ENCODE results near the gene MAP3K6.
"Not testable (repeated sequence)": the region's sequence is repeated elsewhere in the genome, so short reads cannot be mapped to it uniquely, and the experiment has no call there.

MAP3K6 gene, protein sequence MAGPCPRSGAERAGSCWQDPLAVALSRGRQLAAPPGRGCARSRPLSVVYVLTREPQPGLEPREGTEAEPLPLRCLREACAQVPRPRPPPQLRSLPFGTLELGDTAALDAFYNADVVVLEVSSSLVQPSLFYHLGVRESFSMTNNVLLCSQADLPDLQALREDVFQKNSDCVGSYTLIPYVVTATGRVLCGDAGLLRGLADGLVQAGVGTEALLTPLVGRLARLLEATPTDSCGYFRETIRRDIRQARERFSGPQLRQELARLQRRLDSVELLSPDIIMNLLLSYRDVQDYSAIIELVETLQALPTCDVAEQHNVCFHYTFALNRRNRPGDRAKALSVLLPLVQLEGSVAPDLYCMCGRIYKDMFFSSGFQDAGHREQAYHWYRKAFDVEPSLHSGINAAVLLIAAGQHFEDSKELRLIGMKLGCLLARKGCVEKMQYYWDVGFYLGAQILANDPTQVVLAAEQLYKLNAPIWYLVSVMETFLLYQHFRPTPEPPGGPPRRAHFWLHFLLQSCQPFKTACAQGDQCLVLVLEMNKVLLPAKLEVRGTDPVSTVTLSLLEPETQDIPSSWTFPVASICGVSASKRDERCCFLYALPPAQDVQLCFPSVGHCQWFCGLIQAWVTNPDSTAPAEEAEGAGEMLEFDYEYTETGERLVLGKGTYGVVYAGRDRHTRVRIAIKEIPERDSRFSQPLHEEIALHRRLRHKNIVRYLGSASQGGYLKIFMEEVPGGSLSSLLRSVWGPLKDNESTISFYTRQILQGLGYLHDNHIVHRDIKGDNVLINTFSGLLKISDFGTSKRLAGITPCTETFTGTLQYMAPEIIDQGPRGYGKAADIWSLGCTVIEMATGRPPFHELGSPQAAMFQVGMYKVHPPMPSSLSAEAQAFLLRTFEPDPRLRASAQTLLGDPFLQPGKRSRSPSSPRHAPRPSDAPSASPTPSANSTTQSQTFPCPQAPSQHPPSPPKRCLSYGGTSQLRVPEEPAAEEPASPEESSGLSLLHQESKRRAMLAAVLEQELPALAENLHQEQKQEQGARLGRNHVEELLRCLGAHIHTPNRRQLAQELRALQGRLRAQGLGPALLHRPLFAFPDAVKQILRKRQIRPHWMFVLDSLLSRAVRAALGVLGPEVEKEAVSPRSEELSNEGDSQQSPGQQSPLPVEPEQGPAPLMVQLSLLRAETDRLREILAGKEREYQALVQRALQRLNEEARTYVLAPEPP (N-terminal part only)

DNA sequence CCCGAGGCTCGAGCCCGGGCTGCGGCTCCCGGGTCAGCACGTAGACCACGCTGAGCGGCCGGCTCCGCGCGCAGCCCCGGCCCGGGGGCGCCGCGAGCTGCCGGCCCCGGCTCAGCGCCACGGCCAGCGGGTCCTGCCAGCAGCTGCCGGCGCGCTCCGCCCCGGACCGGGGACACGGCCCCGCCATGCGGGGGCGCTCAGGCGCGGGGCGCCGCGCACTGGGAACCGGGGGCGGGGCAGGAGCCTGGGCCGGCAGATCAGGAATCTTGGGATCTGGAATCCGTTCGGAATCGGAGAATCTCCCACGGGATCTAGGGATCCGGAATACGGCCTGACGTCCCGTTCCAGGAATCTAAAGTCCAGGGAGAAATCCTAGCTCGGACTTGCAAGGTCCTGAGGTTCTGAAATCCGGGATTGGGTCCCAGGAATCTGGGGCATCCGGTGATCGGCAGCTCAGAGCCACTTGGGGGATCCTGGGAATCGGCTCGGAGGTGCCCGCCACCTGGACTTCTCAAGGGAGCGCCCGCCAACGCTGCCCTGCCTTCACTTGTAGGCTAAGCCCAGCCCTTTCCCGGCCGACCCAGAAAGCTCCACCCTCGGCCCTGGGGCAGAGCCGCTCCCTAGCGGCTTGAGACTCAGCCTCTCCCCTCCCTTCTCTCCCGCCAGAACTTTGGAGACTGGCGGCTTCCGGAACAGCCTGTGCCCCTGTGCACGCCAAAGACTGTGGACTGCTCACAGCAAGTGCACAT is at the start of gene MAP3K6:
TSS of gene MAP3K6 (minus strand) at position 551 of the 749 bp plus-strand sequence. CDS start at position 187, 364 bp downstream.
- peak; percentile 26 to 41 for DNase-seq

DNA sequence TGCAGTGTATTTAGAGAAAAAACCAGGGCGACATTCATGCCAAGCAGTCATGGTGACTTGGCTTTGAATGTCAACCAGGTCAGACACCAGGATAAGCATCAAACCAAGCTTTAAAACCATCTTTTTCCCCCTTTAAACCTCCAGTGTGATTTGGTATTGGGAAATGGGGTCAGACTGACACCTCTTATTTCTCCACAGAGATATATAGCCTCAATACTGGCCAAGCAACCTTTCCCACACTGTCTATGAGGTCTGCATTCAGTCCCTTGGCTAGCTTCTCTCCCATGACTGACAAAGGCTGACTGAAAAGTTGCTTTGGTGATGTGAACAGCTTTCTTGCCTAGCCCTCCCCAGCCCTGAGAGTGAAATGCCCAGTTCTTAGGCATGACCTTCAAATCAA is 47.3 kb upstream of the MAP3K6 start:
- DNase-seq: no peak

DNA sequence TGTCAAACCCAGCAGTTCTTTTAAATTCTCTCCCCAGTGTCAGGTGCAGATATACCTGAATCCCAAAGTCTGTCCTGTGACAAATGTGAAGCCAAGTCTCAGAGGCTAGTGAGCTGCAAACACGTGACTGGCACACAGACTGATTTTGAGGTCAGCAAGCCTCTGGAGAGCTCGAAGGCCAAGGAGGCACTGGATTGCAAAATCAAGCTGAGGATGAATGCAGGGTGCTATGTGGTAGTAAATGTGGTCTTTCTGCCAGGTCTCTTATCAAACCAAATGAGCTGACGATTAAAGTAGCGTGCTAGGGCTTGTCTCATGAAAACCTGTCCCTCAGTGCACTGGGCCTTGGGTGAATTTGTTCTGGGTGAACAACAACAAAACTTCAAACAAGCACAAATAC is 46.2 kb upstream of the MAP3K6 start:
- no peak for DNase-seq

DNA sequence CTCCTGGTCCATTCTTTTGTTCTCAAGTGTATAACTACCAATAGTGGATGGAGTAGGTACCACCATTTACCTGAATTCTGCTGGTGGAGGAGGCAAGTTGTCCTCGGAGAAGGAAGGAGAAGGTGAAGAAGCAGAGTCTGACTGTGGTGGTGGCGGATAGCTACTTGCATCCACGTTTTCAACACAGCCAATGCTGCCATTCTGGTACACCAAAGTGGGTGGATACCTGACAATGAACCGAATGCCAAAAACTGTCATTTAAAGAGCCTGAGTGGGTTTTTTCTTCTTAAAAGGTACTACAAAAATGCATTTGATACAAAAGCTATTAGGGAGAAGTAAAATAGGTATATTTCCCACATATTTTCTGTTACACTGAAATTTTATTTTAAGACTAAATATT is 45.7 kb upstream of the MAP3K6 start:
- no peak for DNase-seq

DNA sequence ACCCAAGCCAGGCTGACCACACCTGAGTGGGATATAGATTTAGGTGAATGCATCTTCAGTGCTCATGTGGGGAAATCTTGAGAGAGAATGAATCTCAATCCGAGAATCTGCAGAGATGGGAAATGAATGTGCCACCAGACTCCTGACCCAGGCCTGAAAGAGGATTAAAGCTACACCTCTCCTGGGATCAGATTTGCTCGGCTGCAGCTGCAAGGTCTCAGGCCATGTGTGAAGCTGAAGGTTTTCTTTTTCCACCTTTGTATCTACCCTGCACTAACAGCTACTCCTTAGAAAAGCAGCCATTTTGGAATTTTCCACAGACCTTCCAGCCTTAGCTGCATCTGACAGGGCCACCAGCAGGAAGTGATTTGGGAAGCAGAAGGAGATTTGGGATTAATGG is 43.9 kb upstream of the MAP3K6 start:
- no peak for DNase-seq

DNA sequence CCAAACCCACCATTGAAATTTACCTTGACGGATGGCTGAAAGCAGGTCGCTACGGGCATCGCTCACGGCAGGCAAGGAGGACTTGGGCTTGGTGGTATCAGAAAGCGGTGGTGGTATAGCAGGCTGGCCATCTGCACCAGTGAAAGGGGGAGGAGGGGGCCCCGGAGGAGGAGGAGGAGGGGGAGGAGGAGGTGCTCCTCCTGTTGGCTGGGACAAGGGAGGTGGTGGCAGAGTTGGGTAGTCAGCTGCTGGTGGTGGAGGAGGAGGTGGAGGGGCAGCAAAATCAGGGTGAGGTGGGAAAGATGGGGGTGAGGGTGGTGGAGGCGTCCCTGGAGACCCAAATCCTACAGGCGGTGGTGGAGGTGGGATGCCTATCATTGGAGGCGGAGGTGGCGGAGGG is 42.9 kb upstream of the MAP3K6 start:
- no peak for DNase-seq

DNA sequence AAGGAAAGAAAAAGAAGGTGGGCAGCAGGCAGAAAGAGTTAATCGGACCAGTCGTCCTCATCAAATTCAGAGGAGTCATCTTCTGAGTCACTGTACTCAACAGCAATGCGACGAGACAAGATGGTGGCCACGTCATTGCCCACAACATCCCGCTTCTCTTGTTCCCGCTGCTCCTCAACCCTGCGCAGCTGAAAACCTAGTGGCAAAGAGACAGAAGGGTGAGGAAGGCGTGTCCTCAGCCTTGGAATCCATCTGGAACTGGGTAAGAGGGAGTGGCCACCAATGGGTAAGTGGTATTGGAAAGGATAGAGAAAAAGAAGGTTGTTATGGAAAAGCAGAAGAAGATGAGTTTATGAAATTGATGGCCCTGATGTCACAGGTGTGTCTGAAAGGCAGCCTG is 41.4 kb upstream of the MAP3K6 start:
- no peak for DNase-seq

DNA sequence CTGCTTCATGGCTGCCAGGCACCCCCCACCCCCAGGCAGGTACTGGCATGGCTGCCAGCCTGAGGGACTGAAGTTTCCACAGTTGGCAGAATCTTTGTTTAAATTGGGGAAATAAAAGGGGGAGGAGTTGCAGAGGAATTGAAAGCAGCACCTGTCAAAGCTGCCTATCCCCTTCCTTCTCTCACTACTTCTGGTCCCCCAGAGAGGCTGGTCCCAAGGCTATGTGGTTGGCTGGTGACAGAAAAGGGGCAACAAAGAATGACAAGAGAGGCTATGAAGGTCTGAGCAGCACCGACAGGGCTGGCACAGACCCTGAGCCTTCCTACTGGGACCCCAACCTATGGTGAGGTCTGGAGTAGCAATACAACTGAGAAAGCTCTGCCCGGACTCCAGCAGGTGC is 40.0 kb upstream of the MAP3K6 start:
- peak in 1 of 2 donors; percentile 42 for DNase-seq

DNA sequence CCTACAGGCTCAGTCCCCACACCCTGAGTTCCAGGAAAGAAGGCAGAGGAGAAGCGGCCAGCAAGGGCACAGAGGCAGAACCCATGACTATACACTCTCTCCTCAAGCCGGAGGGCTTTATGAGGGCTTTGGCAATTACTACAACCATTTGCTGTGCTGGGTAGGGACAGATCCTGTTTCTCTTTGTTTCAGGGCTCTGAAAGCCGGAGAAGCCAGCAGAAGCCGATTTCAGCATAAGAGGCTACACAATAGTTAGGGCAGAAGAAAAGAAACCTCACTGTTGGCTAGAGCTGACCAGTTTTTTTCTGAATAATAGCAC is 39.6 kb upstream of the MAP3K6 start:
- DNase-seq: no peak

DNA sequence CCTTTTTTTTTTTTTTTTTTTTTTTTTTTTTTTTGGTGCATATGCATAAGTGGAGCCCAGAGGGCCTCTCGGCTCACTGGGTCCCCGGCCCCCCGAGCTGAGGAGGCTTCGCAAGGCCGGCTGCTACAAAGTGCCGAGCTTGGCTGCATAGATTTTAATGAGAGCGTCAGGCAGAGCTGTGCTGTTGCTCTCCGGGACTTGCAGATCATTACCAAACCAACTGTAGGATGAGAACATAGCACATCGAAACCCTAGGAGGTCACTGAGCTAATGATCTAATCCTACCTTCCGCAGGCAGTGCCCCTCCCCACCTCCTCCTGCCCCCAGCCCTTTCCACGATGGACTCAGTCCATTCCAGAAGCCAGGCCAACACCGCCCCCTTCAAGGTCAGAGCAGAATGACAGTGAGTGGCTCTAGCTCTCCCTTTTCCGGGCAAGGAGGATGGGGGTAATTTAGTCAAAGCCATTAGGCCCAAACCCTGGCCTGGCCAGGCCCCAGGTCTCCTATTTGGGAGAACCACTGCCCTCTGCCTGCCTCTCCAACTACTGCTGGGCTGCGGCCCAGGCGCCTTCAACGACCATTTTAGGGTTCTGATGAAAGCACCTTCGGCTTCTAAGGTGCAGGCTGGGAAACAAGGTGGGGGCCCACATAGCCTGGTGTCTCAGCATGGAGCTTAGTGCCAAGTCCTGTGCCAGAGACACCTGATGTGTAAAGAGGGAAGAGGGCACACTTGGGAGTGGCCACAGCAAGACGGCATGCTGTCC is 39.0 kb upstream of the MAP3K6 start:
- DNase-seq: not testable (repeated sequence)

DNA sequence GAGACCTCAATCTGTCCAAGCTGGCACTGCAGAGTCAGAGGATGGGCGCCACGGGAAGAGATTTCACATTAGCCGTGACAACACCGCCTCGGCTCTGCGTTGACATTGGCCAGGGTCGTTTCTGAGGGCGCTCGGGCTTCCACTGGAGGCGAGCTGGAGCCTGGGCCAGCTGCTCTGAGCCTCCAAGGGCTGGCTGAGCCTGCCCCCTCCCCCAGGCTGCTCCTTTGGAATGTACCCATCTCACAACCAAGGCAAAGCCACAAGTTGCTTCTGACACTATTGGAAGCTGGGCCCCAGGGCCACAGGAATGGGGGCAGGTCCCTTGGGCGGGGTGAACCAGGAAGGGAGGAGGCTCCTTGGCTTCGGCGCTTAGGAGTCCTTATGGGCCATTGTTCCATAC is 38.3 kb upstream of the MAP3K6 start:
- DNase-seq: no peak

DNA sequence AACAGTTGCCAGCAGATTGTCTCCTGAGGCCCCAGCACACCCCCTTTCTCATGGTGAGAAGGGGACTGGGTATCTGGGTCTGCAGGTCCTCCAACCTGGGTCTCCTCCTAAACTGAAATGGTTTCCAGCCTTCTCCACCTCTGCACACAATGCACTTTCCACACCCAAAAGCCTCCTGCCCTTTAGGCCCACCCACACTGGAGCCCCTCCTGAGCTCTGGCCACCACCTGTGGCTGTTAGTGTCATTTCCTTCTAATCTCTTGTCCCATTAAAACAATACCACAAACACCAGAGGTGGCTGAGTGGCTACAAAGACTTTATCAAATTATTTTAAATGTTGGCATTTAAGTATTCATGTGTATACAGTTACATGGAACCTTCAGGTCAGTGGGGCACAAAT is 37.2 kb upstream of the MAP3K6 start:
- no peak for DNase-seq

DNA sequence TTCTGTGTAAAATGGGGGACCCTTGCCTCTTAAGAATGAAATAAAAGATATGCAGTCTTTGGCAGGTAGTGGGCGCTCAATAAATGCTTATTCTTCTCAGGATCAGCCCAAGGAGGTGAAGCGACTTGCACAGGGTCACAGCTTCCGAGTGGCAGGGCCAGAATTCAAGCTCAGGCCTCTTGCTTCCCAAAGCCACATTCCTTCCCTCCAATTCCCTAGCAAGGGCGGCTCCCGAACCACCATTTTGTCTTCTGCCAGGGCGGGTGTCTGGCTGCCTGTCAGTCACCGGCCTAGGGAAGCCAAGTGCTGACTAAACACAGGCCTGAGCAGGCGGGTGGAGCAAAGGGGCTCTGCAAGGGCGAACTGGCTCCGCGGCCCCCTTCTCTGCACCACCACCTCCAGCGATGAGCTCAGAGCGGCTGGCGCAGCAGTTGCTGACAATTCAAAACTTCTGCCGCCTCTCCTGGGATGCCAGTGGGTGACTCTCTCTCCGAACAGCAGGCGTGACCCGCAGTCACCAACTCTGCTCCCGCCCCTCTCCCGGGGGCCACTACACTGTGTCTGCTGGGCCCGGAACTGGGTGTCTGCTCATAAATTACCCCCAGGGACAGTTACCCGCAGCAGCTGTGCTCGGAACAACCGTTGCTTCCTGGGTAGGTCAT is 36.4 kb upstream of the MAP3K6 start:
- peak; percentile 31 to 41 for DNase-seq

DNA sequence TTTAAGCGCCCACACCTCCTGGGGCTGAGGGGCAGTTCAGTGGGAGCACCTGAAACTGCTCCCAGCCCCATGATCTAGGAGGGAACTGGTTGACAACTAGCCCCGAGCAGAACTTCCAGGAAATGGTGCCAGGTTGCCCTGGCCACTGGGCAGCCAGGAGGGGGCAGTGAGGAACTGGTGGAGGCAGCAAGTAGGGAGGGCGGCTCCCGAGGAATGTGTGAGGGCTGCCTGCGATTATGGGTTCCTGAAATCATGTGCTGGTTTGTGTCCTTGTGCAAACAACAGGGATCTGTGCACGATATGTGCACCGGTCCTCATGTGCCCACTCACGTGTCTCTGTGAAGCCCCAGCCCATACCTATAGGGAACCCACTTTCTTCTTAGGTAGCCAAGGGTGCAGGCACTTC is 35.6 kb upstream of the MAP3K6 start:
- peak in 1 of 2 donors; percentile 47 for DNase-seq

DNA sequence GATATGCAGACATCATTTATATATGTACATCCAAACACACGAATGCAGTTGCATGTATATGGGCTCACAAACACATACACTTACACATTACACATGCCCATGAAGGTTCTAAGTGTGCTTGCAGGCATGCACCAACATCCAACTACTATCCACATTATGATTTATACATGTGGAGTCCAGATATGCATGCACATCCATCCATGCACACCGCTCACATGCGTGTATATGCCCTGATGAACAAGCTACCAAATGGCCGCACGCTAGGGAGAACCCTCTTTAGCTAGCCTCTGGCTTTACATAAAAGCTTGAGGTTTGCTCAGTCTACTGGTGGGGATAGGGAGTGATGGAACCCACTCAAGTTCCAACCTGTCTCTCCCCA is 34.2 kb upstream of the MAP3K6 start:
- DNase-seq: no peak

DNA sequence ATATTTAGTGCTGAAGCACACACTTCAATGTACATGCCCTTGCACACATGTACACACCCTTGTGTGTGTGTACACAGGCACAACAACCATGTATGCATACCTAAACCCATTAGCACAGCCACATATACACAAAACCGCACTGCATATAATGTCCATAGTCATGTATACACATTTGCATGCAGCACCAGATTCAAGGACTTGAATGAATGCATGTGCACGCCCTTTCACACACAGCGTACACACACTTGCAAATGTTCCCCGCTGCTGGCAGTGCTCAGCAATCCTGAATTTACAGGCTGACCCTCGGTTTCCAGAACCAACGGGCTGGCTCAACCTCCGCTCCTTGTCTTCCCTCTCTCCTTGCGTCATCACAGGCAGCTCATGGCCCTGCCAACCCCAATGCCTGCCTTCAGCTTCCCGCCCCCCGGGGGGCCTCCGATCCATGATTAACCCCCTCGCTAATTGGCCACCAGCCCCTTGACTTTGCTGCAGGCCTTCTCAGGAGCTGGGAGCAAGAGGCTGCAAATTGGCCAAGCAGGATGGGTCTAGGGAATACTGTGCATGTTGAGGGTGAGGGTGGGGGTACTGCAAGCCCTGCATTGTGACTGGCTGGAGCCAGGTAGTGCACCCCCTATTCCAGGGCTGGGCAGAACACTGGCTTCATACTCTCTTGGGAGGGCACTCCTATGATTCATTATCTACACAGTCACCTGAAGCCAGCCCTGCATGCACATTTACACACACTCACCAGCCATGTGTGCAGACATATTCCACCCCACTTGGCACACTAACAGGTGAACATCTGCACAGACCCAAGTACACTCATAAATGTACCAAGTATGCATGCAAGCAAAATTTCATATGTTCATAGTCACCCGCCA is 33.6 kb upstream of the MAP3K6 start:
- no peak for DNase-seq

DNA sequence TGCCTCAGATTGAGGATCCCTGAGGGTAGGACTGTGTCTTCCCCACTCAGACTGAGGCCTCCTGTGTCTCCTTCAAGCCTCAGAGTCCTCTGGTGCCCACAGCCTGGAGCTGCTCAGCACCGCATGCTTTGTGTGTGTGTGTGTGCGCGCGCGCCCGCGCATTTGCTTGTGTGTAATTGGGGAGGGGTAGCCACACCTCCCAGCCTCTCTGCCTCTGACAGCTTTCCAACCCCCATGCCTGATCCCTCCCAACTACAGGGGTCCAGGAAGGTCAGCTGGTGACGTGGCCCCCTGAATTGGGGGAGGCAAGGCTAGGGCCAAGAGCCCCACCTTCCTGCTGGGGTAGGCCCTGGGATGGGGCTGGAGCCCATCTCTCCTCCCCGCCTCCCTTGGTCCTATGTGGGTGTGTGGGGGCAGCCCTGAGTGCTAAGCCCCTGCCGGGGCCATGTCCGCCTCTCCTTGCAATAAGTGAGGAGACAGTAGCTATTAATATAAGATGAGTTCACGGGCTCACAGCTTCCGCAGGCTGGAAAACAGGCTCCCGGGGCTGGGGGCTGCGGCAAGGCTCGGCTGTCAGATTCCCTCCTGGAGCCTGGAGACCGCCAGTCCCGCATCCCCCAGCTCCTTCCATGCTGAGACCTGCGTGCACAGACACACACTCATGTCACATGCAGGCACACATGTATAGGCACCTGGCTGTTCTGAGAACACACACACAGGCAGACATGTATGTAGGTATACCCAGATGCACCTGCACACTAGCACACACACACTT is 32.7 kb upstream of the MAP3K6 start:
- no peak for DNase-seq

DNA sequence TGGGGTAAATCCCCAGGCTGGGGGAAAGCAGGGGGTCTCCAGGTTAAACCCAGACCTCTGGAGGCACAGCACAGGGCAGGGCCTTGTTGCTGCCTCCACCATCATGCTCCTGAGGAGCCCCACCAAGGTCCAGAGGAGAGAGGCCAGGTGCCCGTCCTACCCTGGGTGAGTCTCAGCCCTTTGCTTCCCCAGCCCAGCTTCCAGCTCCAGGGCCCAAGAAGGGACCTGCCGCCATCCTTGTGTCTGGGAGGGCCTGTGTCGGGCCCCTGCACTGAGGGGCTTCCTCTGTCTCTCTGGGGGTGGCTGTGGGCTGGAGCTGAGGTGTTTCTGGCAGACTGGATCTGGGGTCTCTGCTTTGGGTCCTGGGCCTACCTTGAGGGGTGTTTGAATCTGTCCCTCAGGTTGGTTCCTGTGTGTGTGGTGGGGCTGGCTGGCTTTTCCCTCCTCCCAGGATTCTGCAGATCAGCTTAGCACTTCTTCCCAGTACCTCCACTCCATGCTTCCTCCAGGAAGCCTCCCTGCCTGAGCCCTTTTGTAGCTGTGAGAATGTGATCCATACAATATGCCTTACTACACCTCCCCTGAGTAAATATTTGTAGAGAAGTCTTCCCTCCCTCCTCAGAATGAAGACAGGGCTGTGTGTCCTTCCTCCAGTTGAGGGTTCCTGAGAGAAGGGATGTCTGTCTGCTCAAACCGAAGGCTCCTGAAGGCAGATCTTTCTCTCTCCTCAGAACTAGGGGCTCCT is 31.8 kb upstream of the MAP3K6 start:
- no peak for DNase-seq

DNA sequence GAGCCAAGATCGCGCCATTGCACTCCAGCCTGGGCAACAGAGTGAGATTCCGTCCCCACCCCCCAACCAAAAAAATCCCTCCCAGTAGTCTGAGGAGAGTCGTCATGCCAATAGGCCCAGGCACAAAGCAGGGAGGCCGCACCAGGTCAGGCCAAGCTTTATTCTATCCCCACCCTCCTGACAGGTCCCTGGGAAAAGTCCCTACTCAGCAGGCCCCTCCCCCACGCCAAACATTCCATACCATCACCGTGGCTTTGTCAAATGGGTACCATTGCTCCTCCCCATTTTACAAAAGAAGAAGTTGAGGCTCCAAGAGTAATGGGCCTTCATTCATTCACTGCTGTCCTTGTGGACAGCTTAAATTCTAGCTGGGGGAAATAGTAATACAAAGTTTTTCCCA is 31.0 kb upstream of the MAP3K6 start:
- DNase-seq: no peak

Measured in CD4-positive, alpha-beta T cell treated with Interferon alpha-2 for 1 hour (primary cell).